ENCODE results near the gene RNASET2.

Gene RNASET2

GRCh38 chr6:166952567-166953486 is 3.5 kb downstream of the RNASET2 start:
- peak overlapping the region; percentile 79 for H3K4me3 ChIP-seq (ENCODE audit: low read depth, low read length, poor library complexity, severe bottlenecking)
- peak overlapping the region; percentile 40; the same call in 1 of the 2 replicates for H3K9ac ChIP-seq (ENCODE audit: low read length)
- no peaks in the 10 kb centered on the region for H3K79me2 ChIP-seq (ENCODE audit: insufficient read depth, low read length)
- H3K4me1 ChIP-seq (ENCODE audit: insufficient read depth, low read length, severe bottlenecking): peaks cover 71% of the 10 kb centered on the region
- no peaks in the 10 kb centered on the region for H4K20me1 ChIP-seq (ENCODE audit: insufficient read depth, low read length)
- H3K4me2 ChIP-seq (ENCODE audit: low read length): peak overlapping the region; percentile 84
- H3K27ac ChIP-seq (ENCODE audit: low read depth, low read length, poor library complexity, severe bottlenecking): peak overlapping the region; percentile 93
- H3K27me3 ChIP-seq (ENCODE audit: insufficient read depth, low read length): no peaks in the 10 kb centered on the region
- H3F3A ChIP-seq (ENCODE audit: insufficient read depth, low read length): peaks cover 16% of the 10 kb centered on the region
- peaks cover 15% of the 10 kb centered on the region for H3K36me3 ChIP-seq (ENCODE audit: insufficient read depth, low read length)
- no peaks in the 10 kb centered on the region for H3K9me3 ChIP-seq (ENCODE audit: low read length)
- TF ChIP-seq CTCF (IDR thresholded peaks at IDR 0.05; ENCODE audit: low read length) (no peak), EZH2 (IDR thresholded peaks at IDR 0.05; ENCODE audit: borderline replicate concordance, low read length) (no peak)
- no peak overlapping the region for H2AFZ ChIP-seq (ENCODE audit: low read length)
- H3K9me2 ChIP-seq (ENCODE audit: low read depth, low read length): no peaks in the 10 kb centered on the region

GRCh38 chr6:166952121-166952520 is 4.2 kb downstream of the RNASET2 start:
- peaks cover 64% of the 10 kb centered on the region for H3K4me1 ChIP-seq (ENCODE audit: insufficient read depth, low read length, severe bottlenecking)
- no peaks in the 10 kb centered on the region for H4K20me1 ChIP-seq (ENCODE audit: insufficient read depth, low read length)
- H3K79me2 ChIP-seq (ENCODE audit: insufficient read depth, low read length): no peaks in the 10 kb centered on the region
- peaks cover 22% of the 10 kb centered on the region for H3K36me3 ChIP-seq (ENCODE audit: insufficient read depth, low read length)
- H2AFZ ChIP-seq (ENCODE audit: low read length): no peak overlapping the region
- H3K9me2 ChIP-seq (ENCODE audit: low read depth, low read length): no peaks in the 10 kb centered on the region
- H3K4me3 ChIP-seq (ENCODE audit: low read depth, low read length, poor library complexity, severe bottlenecking): no peak overlapping the region
- TF ChIP-seq EZH2 (IDR thresholded peaks at IDR 0.05; ENCODE audit: borderline replicate concordance, low read length) (no peak), CTCF (IDR thresholded peaks at IDR 0.05; ENCODE audit: low read length) (no peak)
- peak overlapping the region; percentile 84 for H3K4me2 ChIP-seq (ENCODE audit: low read length)
- H3K27me3 ChIP-seq (ENCODE audit: insufficient read depth, low read length): no peaks in the 10 kb centered on the region
- H3K9ac ChIP-seq (ENCODE audit: low read length): peak overlapping the region; percentile 40; the same call in 1 of the 2 replicates
- H3F3A ChIP-seq (ENCODE audit: insufficient read depth, low read length): peaks cover 15% of the 10 kb centered on the region
- H3K27ac ChIP-seq (ENCODE audit: low read depth, low read length, poor library complexity, severe bottlenecking): peak overlapping the region; percentile 93
- H3K9me3 ChIP-seq (ENCODE audit: low read length): no peaks in the 10 kb centered on the region

GRCh38 chr6:166951670-166952060 is 4.7 kb downstream of the RNASET2 start:
- Histone ChIP-seq H3K9me2 (ENCODE audit: low read depth, low read length) (no peaks in the 10 kb centered on the region), H3K9ac (ENCODE audit: low read length) (peak overlapping the region; percentile 40; the same call in 1 of the 2 replicates), H3K4me2 (ENCODE audit: low read length) (peak overlapping the region; percentile 84), H3K36me3 (ENCODE audit: insufficient read depth, low read length) (peaks cover 27% of the 10 kb centered on the region), H3F3A (ENCODE audit: insufficient read depth, low read length) (peaks cover 15% of the 10 kb centered on the region), H3K9me3 (ENCODE audit: low read length) (no peaks in the 10 kb centered on the region), H3K27me3 (ENCODE audit: insufficient read depth, low read length) (no peaks in the 10 kb centered on the region), H3K4me3 (ENCODE audit: low read depth, low read length, poor library complexity, severe bottlenecking) (no peak overlapping the region), H3K4me1 (ENCODE audit: insufficient read depth, low read length, severe bottlenecking) (peaks cover 60% of the 10 kb centered on the region), H3K79me2 (ENCODE audit: insufficient read depth, low read length) (no peaks in the 10 kb centered on the region), H4K20me1 (ENCODE audit: insufficient read depth, low read length) (no peaks in the 10 kb centered on the region), H2AFZ (ENCODE audit: low read length) (no peak overlapping the region), H3K27ac (ENCODE audit: low read depth, low read length, poor library complexity, severe bottlenecking) (peak overlapping the region; percentile 93)
- TF ChIP-seq CTCF (IDR thresholded peaks at IDR 0.05; ENCODE audit: low read length) (no peak; the same call in 1 of the 2 replicates), EZH2 (IDR thresholded peaks at IDR 0.05; ENCODE audit: borderline replicate concordance, low read length) (no peak)

Measured in OCI-LY1 (cell line).